ENCODE measurements around the gene WNT3A. TPM values are rescaled to one million over a fixed set of nuclear protein-coding genes. Genes with fewer than 3 reads are reported as not detected.
A peak's percentile ranks its signal among the peaks of the same experiment; 100 is the strongest.

Gene WNT3A
- total RNA-seq, 4 donors from 2014 or later = 0.76 to 2.7 (median 1.3) TPM

- H3K4me1 ChIP-seq = peaks cover 66 to 84% (median 79%) of the 10 kb centered on the region in 3 donors
- H3K27ac ChIP-seq = peak overlapping the region; percentile 99 to 100 (median 100)
- peak overlapping the region; percentile 1 to 100 (median 89) for H3K4me3 ChIP-seq
- intact Hi-C loops (cut with DNase I) = loop anchor here (10.0 kb wide), 1 partner anchor 300 kb away; no protein-coding TSS in a partner anchor
- H3K27me3 ChIP-seq = no peaks in the 10 kb centered on the region
- no peaks in the 10 kb centered on the region for H3K9me3 ChIP-seq
- TF ChIP-seq CTCF (IDR thresholded peaks at IDR 0.05) (no peak), POLR2A (IDR thresholded peaks at IDR 0.05) (no peak)
- 49 to 61% methylated on average over 5 of the region's 5 CpGs for WGBS, 2 donors
- no peak for DNase-seq
- H3K36me3 ChIP-seq = peaks cover 0 to 7% (median 5%) of the 10 kb centered on the region in 3 donors
These were observed 78.0 kb downstream of the WNT3A start for GRCh38 chr1:228084797-228085196.

GRCh38 chr1:228085287-228085951 is 78.6 kb downstream of the WNT3A start:
- peaks cover 72 to 86% (median 81%) of the 10 kb centered on the region in 3 donors for H3K4me1 ChIP-seq

GRCh38 chr1:228087771-228088251 is 81.0 kb downstream of the WNT3A start:
- Histone ChIP-seq H3K36me3 (peaks cover 3 to 7% (median 5%) of the 10 kb centered on the region in 3 donors), H3K9me3 (no peaks in the 10 kb centered on the region), H3K4me1 (peaks cover 90 to 95% (median 94%) of the 10 kb centered on the region in 3 donors), H3K27me3 (no peaks in the 10 kb centered on the region), H3K4me3 (peak overlapping the region in 1 of 4 donors; percentile 44), H3K27ac (peak overlapping the region; percentile 62 to 100 (median 85))
- DNase-seq = no peak
- WGBS, 2 donors = 18 to 25% methylated on average over 7 of the region's 7 CpGs
- intact Hi-C loops (cut with DNase I) = loop anchor here (10.0 kb wide), 1 partner anchor 303 kb away; no protein-coding TSS in a partner anchor
- TF ChIP-seq POLR2A (IDR thresholded peaks at IDR 0.05) = no peak
- TF ChIP-seq CTCF (IDR thresholded peaks at IDR 0.05) = peak in 1 of 6 experiments; percentile 13

More at GRCh38 chr1:228085287-228085951, 78.6 kb downstream of the WNT3A start:
- no peaks in the 10 kb centered on the region for H3K27me3 ChIP-seq
- peak overlapping the region in 3 of 4 donors; percentile 79 to 100 (median 99) for H3K4me3 ChIP-seq
- peak overlapping the region; percentile 99 to 100 (median 100) for H3K27ac ChIP-seq
- 39 to 60% methylated on average over 4 to 6 of the region's 6 CpGs for whole genome bisulfite sequencing, 2 donors
- no peaks in the 10 kb centered on the region for H3K9me3 ChIP-seq
- intact Hi-C loops (cut with DNase I) = loop anchor here (10.0 kb wide), 1 partner anchor 301 kb away; no protein-coding TSS in a partner anchor
- no peak for DNase-seq
- TF ChIP-seq CTCF (IDR thresholded peaks at IDR 0.05) (no peak), POLR2A (IDR thresholded peaks at IDR 0.05) (no peak)
- H3K36me3 ChIP-seq = peaks cover 0 to 7% (median 5%) of the 10 kb centered on the region in 3 donors

GRCh38 chr1:228088586-228089498 is 82.0 kb downstream of the WNT3A start:
- Histone ChIP-seq H3K27me3 (no peaks in the 10 kb centered on the region), H3K9me3 (no peaks in the 10 kb centered on the region), H3K36me3 (peaks cover 3 to 7% (median 5%) of the 10 kb centered on the region in 3 donors), H3K4me3 (no peak overlapping the region), H3K4me1 (peaks cover 94 to 100% (median 97%) of the 10 kb centered on the region in 3 donors), H3K27ac (peak overlapping the region; percentile 62 to 100 (median 85))
- peak in 1 of 6 experiments; percentile 12 for TF ChIP-seq CTCF (IDR thresholded peaks at IDR 0.05)
- TF ChIP-seq POLR2A (IDR thresholded peaks at IDR 0.05) = no peak
- intact Hi-C loops (cut with DNase I) = loop anchor here (10.0 kb wide), 1 partner anchor 304 kb away; no protein-coding TSS in a partner anchor
- WGBS, 2 donors = 73 to 75% methylated on average over 12 to 13 of the region's 21 CpGs
- DNase-seq = no peak

Data from esophagus squamous epithelium (tissue), 5 donors.